Cardiac fibroblast (primary cell): ENCODE data around the gene LY9.

ENCODE experiments used
- DNase-seq, 2 donors: peaks; one replicate each; pipeline versions ENCODE4 v3.0.0 to v3.0.0-alpha.2; 2010; ENCODE audit warnings: low read depth in 2 of 2
- H3K4me3 ChIP-seq, 2 donors: replicated peaks in 1 of 2; 1 replicate in 1 of 2; 2 replicates in 1 of 2; pipeline ENCODE4 v1.5.1; 2011; ENCODE audit warnings: low read depth in 2 of 2, low read length in 2 of 2, mild to moderate bottlenecking in 2 of 2, moderate library complexity in 1 of 2
- CTCF ChIP-seq: IDR thresholded peaks from one replicate; pipeline ENCODE4 v1.5.1; 2011; ENCODE audit warnings: low read depth, mild to moderate bottlenecking, low read length, inconsistent platforms

Gene LY9

GRCh38 chr1:160758521-160758920 lies 37.5 kb upstream of the LY9 start:
- no peak for DNase-seq
- no peak overlapping the region for H3K4me3 ChIP-seq
- TF ChIP-seq CTCF = no peak

GRCh38 chr1:160759740-160760139 lies 36.2 kb upstream of the LY9 start:
- H3K4me3 ChIP-seq = no peak overlapping the region
- no peak for DNase-seq
- TF ChIP-seq CTCF = no peak

GRCh38 chr1:160761046-160761445 lies 34.9 kb upstream of the LY9 start:
- TF ChIP-seq CTCF = no peak
- H3K4me3 ChIP-seq = no peak overlapping the region
- no peak for DNase-seq

GRCh38 chr1:160761886-160762285 lies 34.1 kb upstream of the LY9 start:
- no peak overlapping the region for H3K4me3 ChIP-seq
- DNase-seq = peak; percentile 23 to 44
- no peak for TF ChIP-seq CTCF

- no peak for TF ChIP-seq CTCF
These were observed 32.0 kb upstream of the LY9 start for GRCh38 chr1:160763993-160764392.

GRCh38 chr1:160767395-160768294 lies 28.3 kb upstream of the LY9 start:
- DNase-seq = no peak
- H3K4me3 ChIP-seq = no peak overlapping the region

More at GRCh38 chr1:160763993-160764392, 32.0 kb upstream of the LY9 start:
- no peak overlapping the region for H3K4me3 ChIP-seq
- DNase-seq = no peak

More at GRCh38 chr1:160767395-160768294, 28.3 kb upstream of the LY9 start:
- TF ChIP-seq CTCF = no peak
